Subcutaneous adipose tissue (tissue), 4 donors: ENCODE measurements around the gene OPRD1. TPM values are rescaled to one million over a fixed set of nuclear protein-coding genes. Genes with fewer than 3 reads are reported as not detected.

Experiments used
- total RNA-seq, 4 donors: library from RNA; depleted of rRNA; stranded (reverse); fragments of >200 nt; gene quantifications; one replicate each; pipeline ENCODE4 v1.1.0, GENCODE V29; 2016
- TF ChIP-seq, protein P1 (sequence below): fragments of 450-650 bp; IDR thresholded peaks from one replicate; pipeline ENCODE4 v1.5.1; 2016; ENCODE audit warnings: low read depth, mild to moderate bottlenecking, control low read depth, antibody characterized with exemption, moderate library complexity

OPRD1 gene
- total RNA-seq, 4 donors from 2014 or later: not detected

GRCh38 chr1:28817133-28817532, 5.2 kb downstream of the OPRD1 start:
- TF ChIP-seq, protein P1, sequence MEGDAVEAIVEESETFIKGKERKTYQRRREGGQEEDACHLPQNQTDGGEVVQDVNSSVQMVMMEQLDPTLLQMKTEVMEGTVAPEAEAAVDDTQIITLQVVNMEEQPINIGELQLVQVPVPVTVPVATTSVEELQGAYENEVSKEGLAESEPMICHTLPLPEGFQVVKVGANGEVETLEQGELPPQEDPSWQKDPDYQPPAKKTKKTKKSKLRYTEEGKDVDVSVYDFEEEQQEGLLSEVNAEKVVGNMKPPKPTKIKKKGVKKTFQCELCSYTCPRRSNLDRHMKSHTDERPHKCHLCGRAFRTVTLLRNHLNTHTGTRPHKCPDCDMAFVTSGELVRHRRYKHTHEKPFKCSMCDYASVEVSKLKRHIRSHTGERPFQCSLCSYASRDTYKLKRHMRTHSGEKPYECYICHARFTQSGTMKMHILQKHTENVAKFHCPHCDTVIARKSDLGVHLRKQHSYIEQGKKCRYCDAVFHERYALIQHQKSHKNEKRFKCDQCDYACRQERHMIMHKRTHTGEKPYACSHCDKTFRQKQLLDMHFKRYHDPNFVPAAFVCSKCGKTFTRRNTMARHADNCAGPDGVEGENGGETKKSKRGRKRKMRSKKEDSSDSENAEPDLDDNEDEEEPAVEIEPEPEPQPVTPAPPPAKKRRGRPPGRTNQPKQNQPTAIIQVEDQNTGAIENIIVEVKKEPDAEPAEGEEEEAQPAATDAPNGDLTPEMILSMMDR: no peak

DNA sequence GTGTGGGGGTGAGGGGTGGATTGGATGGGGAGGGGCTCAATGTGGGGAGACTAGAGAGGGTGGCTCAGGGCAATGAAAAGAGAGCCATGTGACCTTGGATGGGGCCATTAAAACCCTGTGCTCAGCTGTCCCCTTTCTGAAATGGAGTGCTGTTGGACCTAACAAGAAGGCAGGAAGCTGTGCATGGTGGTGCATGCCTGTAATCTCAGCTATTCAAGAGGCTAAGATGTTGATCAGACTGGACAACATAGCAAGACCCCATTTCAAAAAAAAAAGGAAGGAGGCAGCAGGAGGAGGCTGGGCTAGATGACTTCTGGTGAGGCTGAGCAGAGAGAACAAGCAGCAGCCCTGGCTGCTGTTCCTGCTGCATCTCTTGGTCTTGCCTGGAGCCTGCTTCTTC, 7.0 kb downstream of the OPRD1 start:
- TF ChIP-seq, protein P1: no peak

DNA sequence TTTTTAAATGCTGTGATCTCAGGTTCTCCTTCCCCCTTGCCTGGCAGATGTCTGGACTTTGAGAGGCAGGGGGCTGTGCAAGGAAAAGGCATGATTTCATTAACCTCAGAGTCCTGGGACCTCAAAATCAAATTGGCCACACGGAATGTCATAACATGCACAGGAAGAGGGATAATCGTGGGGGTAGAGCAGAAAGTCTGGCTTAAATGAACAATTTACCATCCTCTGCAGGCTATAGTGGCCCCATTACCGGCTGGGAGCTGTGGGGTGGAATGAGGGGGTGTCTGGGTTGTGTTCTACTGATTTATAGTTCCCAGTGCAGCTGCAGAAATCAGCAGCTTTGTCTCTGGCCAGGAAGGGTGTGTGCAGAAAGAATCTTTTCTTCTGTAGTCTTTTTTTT, 10.8 kb downstream of the OPRD1 start:
- TF ChIP-seq, protein P1: no peak

DNA sequence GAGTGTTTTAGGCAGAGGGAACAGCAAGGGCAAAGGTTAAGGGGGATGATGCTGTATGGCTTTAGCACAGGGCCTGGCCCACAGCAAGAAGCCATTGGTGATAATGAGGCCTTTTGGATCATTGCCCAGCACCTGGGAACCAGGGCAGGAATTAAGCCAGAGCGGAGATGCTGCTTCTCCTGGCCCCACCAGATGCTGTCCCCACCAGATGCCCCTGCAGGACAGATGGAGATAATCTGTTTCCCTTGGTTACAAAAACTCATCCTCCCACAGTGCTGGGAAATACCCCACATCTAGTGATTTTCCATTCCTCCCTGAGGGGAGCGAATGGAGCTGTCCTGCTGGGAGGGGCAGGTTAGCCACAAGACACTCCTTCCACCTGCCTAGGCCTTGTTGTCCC, 18.8 kb downstream of the OPRD1 start:
- TF ChIP-seq, protein P1: no peak

DNA sequence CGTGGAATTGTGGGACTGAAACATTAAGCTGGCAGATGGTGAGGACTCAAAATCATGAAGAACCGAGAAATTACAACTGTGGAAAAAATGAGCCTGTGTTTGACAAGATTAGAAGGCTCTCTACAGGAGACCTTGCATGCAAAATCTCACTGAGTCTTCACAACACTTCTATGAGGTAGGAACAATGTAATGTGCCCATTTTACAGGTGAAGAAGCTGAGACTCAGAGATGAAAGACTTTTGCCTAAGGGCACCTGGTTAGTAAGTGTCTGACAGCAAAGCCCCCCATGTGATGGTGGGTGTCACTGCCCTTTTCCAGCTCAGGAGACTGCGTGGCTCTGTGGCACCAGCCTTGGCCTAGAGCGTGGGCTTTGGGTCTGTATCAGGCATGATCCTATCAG, 21.0 kb downstream of the OPRD1 start:
- TF ChIP-seq, protein P1: no peak

DNA sequence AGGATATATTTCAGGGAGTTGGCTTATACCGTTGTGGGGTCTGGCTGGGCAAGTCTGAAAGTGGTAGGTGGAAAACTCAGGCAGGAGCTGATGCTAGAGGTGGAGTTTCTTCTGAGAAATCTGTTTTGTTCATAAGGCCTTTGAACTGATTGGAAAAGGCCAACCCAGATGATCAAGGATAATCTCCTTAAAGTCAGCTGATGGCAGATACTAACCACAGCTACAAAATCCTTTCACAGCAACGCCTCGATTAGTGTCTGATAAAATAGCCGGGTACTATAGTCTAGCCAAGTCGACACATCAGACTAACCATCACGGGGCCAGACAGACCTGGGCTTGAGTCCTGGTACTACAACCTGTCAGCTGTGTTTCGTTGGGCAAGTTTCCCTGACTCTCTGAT, 21.4 kb downstream of the OPRD1 start:
- TF ChIP-seq, protein P1: no peak

DNA sequence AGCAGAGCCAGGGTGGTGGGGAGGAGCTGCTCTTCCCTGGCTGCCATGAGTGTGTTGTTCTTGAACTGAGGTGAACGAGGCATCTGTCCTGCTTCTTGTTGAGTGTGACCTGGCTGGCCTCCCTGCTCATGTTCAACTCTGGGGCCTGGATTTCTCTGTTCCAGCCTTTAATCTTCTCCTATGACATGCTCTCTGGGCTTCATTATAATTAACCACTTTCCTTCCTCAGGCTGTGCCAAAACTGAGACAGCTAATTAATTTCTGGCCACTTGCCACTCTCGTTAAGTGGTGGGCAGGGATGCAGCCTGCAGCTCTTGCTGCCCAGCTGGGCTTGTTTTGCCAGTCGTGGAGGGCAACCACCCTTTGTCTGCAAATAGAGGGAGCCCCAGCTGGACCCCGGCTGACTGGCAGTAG, 23.3 kb downstream of the OPRD1 start:
- TF ChIP-seq, protein P1: no peak
